WTC11 (cell line): ENCODE measurements around the gene PTPRG.

Experiments used
- CTCF ChIP-seq: fragments of 200-600 bp; IDR thresholded peaks from 2 replicates; pipeline ENCODE4 v1.8.0; 2022; ENCODE audit warnings: antibody characterized with exemption
- MAX ChIP-seq: sonication (generic); formaldehyde crosslinking; IDR thresholded peaks from 2 replicates; pipeline ENCODE4 v1.8.0; 2022; ENCODE audit warnings: mild to moderate bottlenecking, missing genetic modification reagents
- MLX ChIP-seq: sonication (generic); formaldehyde crosslinking; IDR thresholded peaks from 2 replicates; pipeline ENCODE4 v1.8.1; 2023; ENCODE audit warnings: mild to moderate bottlenecking, missing genetic modification reagents, moderate library complexity
- MXD4 ChIP-seq: fragments of 250-450 bp; sonication (Bioruptor Pico); IDR thresholded peaks from 2 replicates; pipeline ENCODE4 v1.8.0; 2021; ENCODE audit warnings: mild to moderate bottlenecking, moderate library complexity, borderline replicate concordance
- USF2 ChIP-seq: sonication (generic); formaldehyde crosslinking; IDR thresholded peaks from 2 replicates; pipeline ENCODE4 v1.8.1; 2023; ENCODE audit warnings: mild to moderate bottlenecking, missing genetic modification reagents, moderate library complexity
- TF ChIP-seq, protein P1 (sequence below): sonication (generic); formaldehyde crosslinking; IDR thresholded peaks from 2 replicates; pipeline ENCODE4 v1.8.1; 2022; ENCODE audit warnings: mild to moderate bottlenecking, missing genetic modification reagents, moderate library complexity, borderline replicate concordance

DNA sequence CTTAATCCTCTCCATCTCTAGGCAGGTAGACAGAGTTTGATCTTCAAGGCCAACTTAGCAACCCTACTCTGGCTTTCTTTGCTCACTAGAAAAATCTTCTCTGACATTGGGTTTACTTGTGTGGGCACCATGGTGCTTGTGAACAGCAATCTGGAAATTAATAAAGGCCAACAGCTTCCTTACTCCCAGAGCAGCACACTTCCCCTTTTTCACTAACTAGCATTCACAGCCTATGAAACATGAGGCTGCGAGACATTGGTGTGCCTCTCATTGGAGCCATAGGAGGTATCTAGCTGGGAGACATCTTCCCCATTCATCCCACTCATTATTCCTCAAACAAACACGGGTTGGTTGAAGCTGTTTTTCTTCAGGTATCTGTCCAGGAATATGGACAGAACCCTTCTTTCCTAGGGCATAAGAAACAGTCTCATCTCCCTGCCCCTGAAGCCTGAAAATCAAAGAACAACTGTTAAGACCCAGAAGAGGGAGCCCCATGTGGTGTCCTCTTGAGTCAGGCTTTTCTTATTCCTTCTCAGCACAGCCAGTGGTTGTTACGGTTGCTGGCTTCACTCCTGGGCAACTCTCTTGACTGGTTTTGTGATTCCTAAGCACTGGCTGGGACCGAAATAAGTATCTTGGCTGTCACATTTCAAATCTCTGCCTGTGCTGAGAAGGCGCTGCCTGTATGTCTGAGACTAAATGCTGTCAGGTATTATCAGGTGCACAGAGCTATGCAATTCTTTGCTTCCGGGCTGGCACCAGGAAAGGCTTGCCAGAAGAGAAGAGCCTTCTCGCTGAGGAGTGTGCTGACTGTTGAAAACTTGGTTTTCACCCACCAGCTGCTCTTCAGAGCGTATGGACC is 617.6 kb downstream of the PTPRG start:
- TF ChIP-seq USF2 (CRISPR knock-in tag): no peak
- TF ChIP-seq MAX (CRISPR knock-in tag): no peak
- TF ChIP-seq MXD4: no peak
- TF ChIP-seq MLX: no peak
- TF ChIP-seq, protein P1, sequence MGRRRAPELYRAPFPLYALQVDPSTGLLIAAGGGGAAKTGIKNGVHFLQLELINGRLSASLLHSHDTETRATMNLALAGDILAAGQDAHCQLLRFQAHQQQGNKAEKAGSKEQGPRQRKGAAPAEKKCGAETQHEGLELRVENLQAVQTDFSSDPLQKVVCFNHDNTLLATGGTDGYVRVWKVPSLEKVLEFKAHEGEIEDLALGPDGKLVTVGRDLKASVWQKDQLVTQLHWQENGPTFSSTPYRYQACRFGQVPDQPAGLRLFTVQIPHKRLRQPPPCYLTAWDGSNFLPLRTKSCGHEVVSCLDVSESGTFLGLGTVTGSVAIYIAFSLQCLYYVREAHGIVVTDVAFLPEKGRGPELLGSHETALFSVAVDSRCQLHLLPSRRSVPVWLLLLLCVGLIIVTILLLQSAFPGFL (CRISPR knock-in tag): no peak
- TF ChIP-seq CTCF: no peak
